ENCODE results near the gene TMPRSS6. TPM values are rescaled to one million over a fixed set of nuclear protein-coding genes. Genes with fewer than 3 reads are reported as not detected.

TMPRSS6 gene
- total and polyA plus RNA-seq, 3 donors from 2014 or later, result 1.5 to 4.0 (median 3.4) TPM

DNA sequence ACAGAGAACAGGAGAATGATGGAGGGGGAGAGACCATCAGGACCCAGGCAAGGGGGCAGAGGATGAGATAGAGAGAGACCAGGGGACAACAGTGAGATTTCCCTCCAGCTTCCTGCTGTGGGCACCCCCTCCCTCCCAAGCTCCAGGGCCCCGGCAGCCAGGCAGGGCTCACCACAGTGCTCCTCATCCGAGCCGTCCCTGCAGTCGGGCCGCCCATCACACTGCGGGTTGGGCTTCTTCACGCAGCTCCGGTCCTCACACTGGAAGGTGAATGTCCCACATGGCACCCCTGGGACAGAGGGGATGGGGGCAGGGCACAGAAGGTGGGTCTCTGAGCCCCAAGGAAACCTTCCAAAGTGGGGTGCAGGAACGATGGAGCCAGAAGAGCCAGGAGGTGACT lies 38.8 kb downstream of the TMPRSS6 start:
- Histone ChIP-seq H3K9me3 (no peaks in the 10 kb centered on the region), H3K36me3 (ENCODE audit: low read depth, missing control alignments) (no peaks in the 10 kb centered on the region), H3K4me1 (no peaks in the 10 kb centered on the region), H3K4me3 (no peak overlapping the region), H3K27ac (no peak overlapping the region), H3K27me3 (no peaks in the 10 kb centered on the region)
- intact Hi-C loops (cut with DNase I; ENCODE audit: low total_unique reads), result no loop called here
- WGBS, 2 donors, result 64 to 69% methylated on average over 4 to 9 of the region's 9 CpGs
- no peak for DNase-seq
- TF ChIP-seq POLR2A (IDR thresholded peaks at IDR 0.05), result no peak
- TF ChIP-seq, protein P1, sequence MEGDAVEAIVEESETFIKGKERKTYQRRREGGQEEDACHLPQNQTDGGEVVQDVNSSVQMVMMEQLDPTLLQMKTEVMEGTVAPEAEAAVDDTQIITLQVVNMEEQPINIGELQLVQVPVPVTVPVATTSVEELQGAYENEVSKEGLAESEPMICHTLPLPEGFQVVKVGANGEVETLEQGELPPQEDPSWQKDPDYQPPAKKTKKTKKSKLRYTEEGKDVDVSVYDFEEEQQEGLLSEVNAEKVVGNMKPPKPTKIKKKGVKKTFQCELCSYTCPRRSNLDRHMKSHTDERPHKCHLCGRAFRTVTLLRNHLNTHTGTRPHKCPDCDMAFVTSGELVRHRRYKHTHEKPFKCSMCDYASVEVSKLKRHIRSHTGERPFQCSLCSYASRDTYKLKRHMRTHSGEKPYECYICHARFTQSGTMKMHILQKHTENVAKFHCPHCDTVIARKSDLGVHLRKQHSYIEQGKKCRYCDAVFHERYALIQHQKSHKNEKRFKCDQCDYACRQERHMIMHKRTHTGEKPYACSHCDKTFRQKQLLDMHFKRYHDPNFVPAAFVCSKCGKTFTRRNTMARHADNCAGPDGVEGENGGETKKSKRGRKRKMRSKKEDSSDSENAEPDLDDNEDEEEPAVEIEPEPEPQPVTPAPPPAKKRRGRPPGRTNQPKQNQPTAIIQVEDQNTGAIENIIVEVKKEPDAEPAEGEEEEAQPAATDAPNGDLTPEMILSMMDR (IDR thresholded peaks at IDR 0.05), result no peak

DNA sequence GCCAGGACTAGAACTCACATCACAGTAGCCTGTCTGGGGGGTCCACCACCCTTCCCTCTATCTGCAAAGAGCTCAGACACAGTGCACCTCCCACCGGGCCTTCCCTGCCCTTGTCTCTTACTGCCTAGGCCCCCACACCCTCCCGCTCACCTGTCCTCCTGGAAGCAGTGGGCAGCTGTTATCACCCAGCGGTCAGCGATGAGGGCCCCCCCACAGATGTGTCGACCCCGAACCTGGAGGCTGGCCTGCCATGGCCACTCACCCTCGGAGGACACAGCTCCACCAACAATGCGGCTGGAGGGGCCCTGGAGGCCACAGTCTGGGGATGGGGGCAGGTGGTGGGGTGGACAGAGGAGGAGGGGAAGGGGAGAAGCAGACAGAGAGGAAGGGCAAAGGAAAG lies 39.2 kb downstream of the TMPRSS6 start:
- Histone ChIP-seq H3K9me3 (no peaks in the 10 kb centered on the region), H3K27me3 (no peaks in the 10 kb centered on the region), H3K4me3 (no peak overlapping the region), H3K27ac (no peak overlapping the region), H3K36me3 (ENCODE audit: low read depth, missing control alignments) (no peaks in the 10 kb centered on the region), H3K4me1 (no peaks in the 10 kb centered on the region)
- TF ChIP-seq, protein P1 (IDR thresholded peaks at IDR 0.05), result no peak
- TF ChIP-seq POLR2A (IDR thresholded peaks at IDR 0.05), result no peak
- intact Hi-C loops (cut with DNase I; ENCODE audit: low total_unique reads), result no loop called here
- no peak for DNase-seq
- WGBS, 2 donors, result 51% methylated on average over 6 to 8 of the region's 8 CpGs

- DNase-seq, result no peak
- H3K27me3 ChIP-seq, result no peaks in the 10 kb centered on the region
- no peak overlapping the region for H3K4me3 ChIP-seq
- no peaks in the 10 kb centered on the region for H3K9me3 ChIP-seq
- no peak for TF ChIP-seq POLR2A (IDR thresholded peaks at IDR 0.05)
- TF ChIP-seq, protein P1 (IDR thresholded peaks at IDR 0.05), result no peak
- WGBS, 2 donors, result 41 to 70% methylated on average over 9 of the region's 9 CpGs
- H3K36me3 ChIP-seq (ENCODE audit: low read depth, missing control alignments), result no peaks in the 10 kb centered on the region
- H3K27ac ChIP-seq, result no peak overlapping the region
- H3K4me1 ChIP-seq, result no peaks in the 10 kb centered on the region
- intact Hi-C loops (cut with DNase I; ENCODE audit: low total_unique reads), result no loop called here
These were observed 39.8 kb downstream of the TMPRSS6 start for GRCh38 chr22:37069719-37070118.

DNA sequence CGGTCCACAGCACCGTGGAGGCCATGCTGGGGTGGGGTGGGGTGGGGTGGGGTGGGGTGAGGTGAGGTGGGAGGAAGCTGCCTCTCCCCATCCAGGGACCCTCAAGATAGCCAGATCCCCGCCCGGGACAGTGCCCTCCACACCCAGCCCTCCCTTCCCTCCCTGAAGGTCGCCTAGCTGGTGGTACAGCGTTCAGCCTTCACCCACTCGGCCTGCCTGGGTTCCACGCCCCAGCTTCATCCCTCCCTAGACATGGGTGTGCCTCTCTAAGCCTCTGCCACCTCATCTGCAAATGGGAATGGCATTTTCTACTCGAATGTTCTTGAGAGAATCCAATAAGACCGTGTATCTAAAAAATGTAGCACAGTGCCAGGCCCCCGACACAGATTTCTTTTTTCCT lies 40.2 kb downstream of the TMPRSS6 start:
- no peak for TF ChIP-seq POLR2A (IDR thresholded peaks at IDR 0.05)
- TF ChIP-seq, protein P1 (IDR thresholded peaks at IDR 0.05), result no peak

DNA sequence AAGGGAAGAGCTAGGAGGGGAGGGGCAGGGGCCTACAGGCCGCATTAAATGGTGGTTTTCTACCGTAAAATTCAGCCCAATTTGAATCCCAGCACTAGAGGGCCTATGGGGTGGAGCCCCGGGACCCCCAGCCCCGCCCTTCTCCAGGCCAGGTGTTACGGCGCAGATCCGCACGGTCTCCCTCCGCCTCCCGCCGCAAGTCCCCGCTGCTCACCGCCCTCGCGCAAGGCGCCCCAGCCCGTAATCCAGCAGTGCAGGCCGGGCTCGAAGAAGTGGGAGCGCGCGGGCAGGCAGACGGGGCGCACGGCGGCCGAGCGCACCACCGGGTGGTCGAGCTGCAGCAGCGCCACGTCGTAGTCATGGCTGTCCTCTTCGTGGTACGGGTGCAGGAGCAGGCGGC lies 40.7 kb downstream of the TMPRSS6 start:
- 3% methylated on average over 18 of the region's 36 CpGs; no CpG with 5 or more reads in 1 of the 2 donors for WGBS, 2 donors
- Histone ChIP-seq H3K27me3 (no peaks in the 10 kb centered on the region), H3K27ac (no peak overlapping the region), H3K4me1 (no peaks in the 10 kb centered on the region), H3K4me3 (peak overlapping the region in 1 of 2 donors; percentile 39), H3K9me3 (no peaks in the 10 kb centered on the region), H3K36me3 (ENCODE audit: low read depth, missing control alignments) (no peaks in the 10 kb centered on the region)
- peak; percentile 23 for DNase-seq
- TF ChIP-seq, protein P1 (IDR thresholded peaks at IDR 0.05), result no peak
- no peak for TF ChIP-seq POLR2A (IDR thresholded peaks at IDR 0.05)
- intact Hi-C loops (cut with DNase I; ENCODE audit: low total_unique reads), result no loop called here

More for the DNA sequence above, 40.2 kb downstream of the TMPRSS6 start:
- Histone ChIP-seq H3K27me3 (no peaks in the 10 kb centered on the region), H3K4me1 (no peaks in the 10 kb centered on the region), H3K4me3 (peak overlapping the region in 1 of 2 donors; percentile 39), H3K27ac (no peak overlapping the region), H3K36me3 (ENCODE audit: low read depth, missing control alignments) (no peaks in the 10 kb centered on the region), H3K9me3 (no peaks in the 10 kb centered on the region)
- intact Hi-C loops (cut with DNase I; ENCODE audit: low total_unique reads), result no loop called here
- no peak for DNase-seq
- 14 to 19% methylated on average over 3 to 11 of the region's 11 CpGs for WGBS, 2 donors

All from testis (tissue), 3 donors.